OCI-LY3 (cell line): ENCODE results near the gene TPM1.

Experiments
- H2AFZ ChIP-seq: fragments of 200-600, 300-600 bp; shearing (Covaris generic); 2 replicates; pipeline ENCODE4 v1.6.0; 2014; ENCODE audit warnings: antibody characterized with exemption, low read depth, low read length
- H3K27ac ChIP-seq: fragments of 200-600, 300-600 bp; sonication (generic); 2 replicates; pipeline ENCODE4 v1.5.1; 2014; ENCODE audit warnings: mild to moderate bottlenecking, low read length, moderate library complexity, mixed read lengths
- H3K27me3 ChIP-seq: fragments of 200-600, 300-600 bp; sonication (generic); 2 replicates; pipeline ENCODE4 v1.6.1; 2014; ENCODE audit warnings: low read depth, low read length, mixed read lengths
- H3K36me3 ChIP-seq: fragments of 200-600, 300-600 bp; sonication (generic); replicated peaks from 2 replicates; pipeline ENCODE3; 2014; ENCODE audit warnings: low read depth, low read length, mixed read lengths
- H3K4me1 ChIP-seq: fragments of 300-600, 200-600 bp; sonication (generic); 2 replicates; pipeline ENCODE4 v1.6.1; 2014; ENCODE audit warnings: low read length, mixed read lengths
- H3K4me2 ChIP-seq: fragments of 200-600, 300-600 bp; sonication (generic); 2 replicates; pipeline ENCODE4 v1.6.1; 2014; ENCODE audit warnings: low read length, mixed read lengths
- H3K4me3 ChIP-seq: fragments of 300-600, 200-600 bp; sonication (generic); 2 replicates; pipeline ENCODE4 v1.5.1; 2014; ENCODE audit warnings: antibody characterized with exemption, mild to moderate bottlenecking, low read length, moderate library complexity
- H3K79me2 ChIP-seq: fragments of 300-600, 200-600 bp; shearing (Covaris generic); 2 replicates; pipeline ENCODE4 v1.6.1; 2014; ENCODE audit warnings: mild to moderate bottlenecking, low read length, mixed read lengths
- H3K9ac ChIP-seq: fragments of 300-600, 200-600 bp; shearing (Covaris generic); 2 replicates; pipeline ENCODE4 v1.6.0; 2014; ENCODE audit warnings: mild to moderate bottlenecking, low read length, moderate library complexity
- H3K9me3 ChIP-seq: fragments of 200-600, 300-600 bp; shearing (Covaris generic); 2 replicates; pipeline ENCODE4 v1.6.1; 2014; ENCODE audit warnings: low read length, mixed read lengths; ENCODE audit not compliant: insufficient read depth
- H4K20me1 ChIP-seq: fragments of 200-600, 300-600 bp; sonication (generic); 2 replicates; pipeline ENCODE4 v1.6.1; 2016; ENCODE audit warnings: low read length, mixed read lengths; ENCODE audit not compliant: insufficient read depth
- EZH2phosphoT487 ChIP-seq: fragments of 200-600 bp; shearing (Covaris generic); IDR thresholded peaks from 2 replicates; pipeline ENCODE4 v1.6.1; 2018; ENCODE audit warnings: antibody characterized with exemption, mixed run types, low read depth
- TF ChIP-seq, protein P1 (sequence below): fragments of 200-600, 300-600 bp; sonication (generic); IDR thresholded peaks from 2 replicates; pipeline ENCODE4 v1.5.1; 2014; ENCODE audit warnings: antibody characterized with exemption, low read length, low read depth

Gene TPM1

GRCh38 chr15:63020759-63021430, 21.7 kb upstream of the TPM1 start:
- no peak overlapping the region for H3K27ac ChIP-seq
- no peak overlapping the region for H3K9ac ChIP-seq
- TF ChIP-seq, protein P1, sequence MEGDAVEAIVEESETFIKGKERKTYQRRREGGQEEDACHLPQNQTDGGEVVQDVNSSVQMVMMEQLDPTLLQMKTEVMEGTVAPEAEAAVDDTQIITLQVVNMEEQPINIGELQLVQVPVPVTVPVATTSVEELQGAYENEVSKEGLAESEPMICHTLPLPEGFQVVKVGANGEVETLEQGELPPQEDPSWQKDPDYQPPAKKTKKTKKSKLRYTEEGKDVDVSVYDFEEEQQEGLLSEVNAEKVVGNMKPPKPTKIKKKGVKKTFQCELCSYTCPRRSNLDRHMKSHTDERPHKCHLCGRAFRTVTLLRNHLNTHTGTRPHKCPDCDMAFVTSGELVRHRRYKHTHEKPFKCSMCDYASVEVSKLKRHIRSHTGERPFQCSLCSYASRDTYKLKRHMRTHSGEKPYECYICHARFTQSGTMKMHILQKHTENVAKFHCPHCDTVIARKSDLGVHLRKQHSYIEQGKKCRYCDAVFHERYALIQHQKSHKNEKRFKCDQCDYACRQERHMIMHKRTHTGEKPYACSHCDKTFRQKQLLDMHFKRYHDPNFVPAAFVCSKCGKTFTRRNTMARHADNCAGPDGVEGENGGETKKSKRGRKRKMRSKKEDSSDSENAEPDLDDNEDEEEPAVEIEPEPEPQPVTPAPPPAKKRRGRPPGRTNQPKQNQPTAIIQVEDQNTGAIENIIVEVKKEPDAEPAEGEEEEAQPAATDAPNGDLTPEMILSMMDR = no peak
- no peak for TF ChIP-seq EZH2phosphoT487
- no peaks in the 10 kb centered on the region for H4K20me1 ChIP-seq
- H3K4me3 ChIP-seq = no peak overlapping the region
- H3K36me3 ChIP-seq = no peaks in the 10 kb centered on the region
- no peaks in the 10 kb centered on the region for H3K4me1 ChIP-seq
- H3K27me3 ChIP-seq = no peaks in the 10 kb centered on the region
- H3K9me3 ChIP-seq = no peaks in the 10 kb centered on the region
- no peak overlapping the region for H3K4me2 ChIP-seq
- no peaks in the 10 kb centered on the region for H3K79me2 ChIP-seq
- no peak overlapping the region for H2AFZ ChIP-seq

DNA sequence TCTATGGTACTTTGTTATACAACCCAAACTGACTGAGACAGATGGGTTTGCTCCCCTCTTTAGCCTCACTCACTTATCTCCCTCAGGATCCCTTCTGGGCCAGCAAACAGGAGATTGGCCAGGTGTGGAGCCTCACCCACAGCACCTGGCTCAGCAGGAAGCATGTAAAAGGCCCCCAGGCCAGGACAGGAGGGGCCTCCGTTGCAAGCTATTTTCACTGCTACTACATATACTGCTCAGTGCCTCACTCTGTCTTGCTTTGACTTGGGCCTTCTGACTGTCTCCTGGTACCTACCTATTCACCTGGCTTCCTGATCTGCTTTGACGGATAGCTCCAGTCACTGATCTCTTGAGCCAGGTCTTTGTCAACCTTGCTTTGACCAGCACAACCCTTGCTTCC, 20.4 kb upstream of the TPM1 start:
- no peak overlapping the region for H3K9ac ChIP-seq
- no peaks in the 10 kb centered on the region for H3K36me3 ChIP-seq
- H2AFZ ChIP-seq = no peak overlapping the region
- no peak overlapping the region for H3K27ac ChIP-seq
- TF ChIP-seq, protein P1 = no peak
- TF ChIP-seq EZH2phosphoT487 = no peak
- H3K4me1 ChIP-seq = no peaks in the 10 kb centered on the region
- H3K4me2 ChIP-seq = no peak overlapping the region
- H3K4me3 ChIP-seq = no peak overlapping the region
- no peaks in the 10 kb centered on the region for H3K27me3 ChIP-seq
- no peaks in the 10 kb centered on the region for H3K79me2 ChIP-seq
- no peaks in the 10 kb centered on the region for H3K9me3 ChIP-seq
- no peaks in the 10 kb centered on the region for H4K20me1 ChIP-seq

DNA sequence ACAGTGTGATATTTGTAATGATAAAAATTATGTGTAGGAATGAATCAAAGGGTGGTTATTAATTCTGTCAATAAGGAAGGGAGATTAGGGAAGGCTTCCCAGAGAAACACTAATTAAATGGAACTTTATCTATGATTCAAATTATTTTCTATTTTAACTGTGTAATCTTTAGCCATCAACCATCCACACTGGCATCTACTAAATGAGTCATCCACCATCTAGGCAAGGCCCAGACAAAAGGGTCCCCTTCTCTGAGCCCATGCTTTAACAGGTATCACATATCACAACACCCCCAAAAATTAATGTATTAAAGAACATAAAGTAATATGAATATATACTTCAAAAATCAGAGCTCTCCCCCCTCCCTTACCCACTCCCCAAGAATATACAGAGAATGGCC, 19.9 kb upstream of the TPM1 start:
- no peak overlapping the region for H3K27ac ChIP-seq
- H3K9ac ChIP-seq = no peak overlapping the region
- H2AFZ ChIP-seq = no peak overlapping the region
- H3K4me2 ChIP-seq = no peak overlapping the region
- no peaks in the 10 kb centered on the region for H3K36me3 ChIP-seq
- H4K20me1 ChIP-seq = no peaks in the 10 kb centered on the region
- H3K9me3 ChIP-seq = no peaks in the 10 kb centered on the region
- H3K4me3 ChIP-seq = no peak overlapping the region
- no peaks in the 10 kb centered on the region for H3K79me2 ChIP-seq
- TF ChIP-seq, protein P1 = no peak
- TF ChIP-seq EZH2phosphoT487 = no peak
- H3K27me3 ChIP-seq = no peaks in the 10 kb centered on the region
- H3K4me1 ChIP-seq = peaks cover 5% of the 10 kb centered on the region

- no peaks in the 10 kb centered on the region for H3K9me3 ChIP-seq
- no peaks in the 10 kb centered on the region for H3K27me3 ChIP-seq
- H3K4me3 ChIP-seq = no peak overlapping the region
- no peaks in the 10 kb centered on the region for H3K36me3 ChIP-seq
- H3K4me1 ChIP-seq = peaks cover 6% of the 10 kb centered on the region
- H3K79me2 ChIP-seq = no peaks in the 10 kb centered on the region
- no peak overlapping the region for H3K27ac ChIP-seq
- TF ChIP-seq EZH2phosphoT487 = no peak
- TF ChIP-seq, protein P1 = no peak
- no peak overlapping the region for H2AFZ ChIP-seq
- no peak overlapping the region for H3K9ac ChIP-seq
- no peak overlapping the region for H3K4me2 ChIP-seq
- H4K20me1 ChIP-seq = no peaks in the 10 kb centered on the region
These were observed 19.1 kb upstream of the TPM1 start for GRCh38 chr15:63023351-63023945.
